ENCODE results near the gene NR2C2AP.
"Not testable (repeated sequence)": the region's sequence is repeated elsewhere in the genome, so short reads cannot be mapped to it uniquely, and the experiment has no call there.

Gene NR2C2AP

GRCh38 chr19:19179548-19180441 is 23.4 kb downstream of the NR2C2AP start:
- DNase-seq: no peak

GRCh38 chr19:19176950-19177349 is 26.3 kb downstream of the NR2C2AP start:
- no peak for DNase-seq

GRCh38 chr19:19173243-19173642 is 30.0 kb downstream of the NR2C2AP start:
- DNase-seq: not testable (repeated sequence)

GRCh38 chr19:19171821-19172532 is 31.2 kb downstream of the NR2C2AP start:
- DNase-seq: no peak

GRCh38 chr19:19170873-19171672 is 32.1 kb downstream of the NR2C2AP start:
- no peak for DNase-seq

- DNase-seq: peak; percentile 66
Measured at GRCh38 chr19:19170053-19170872, 33.0 kb downstream of the NR2C2AP start, which contains the start of gene MEF2B. TSS of gene MEF2B (minus strand) at chr19:19170263. CDS start at chr19:19150735, 19,528 bp downstream.

- DNase-seq: no peak
Measured at GRCh38 chr19:19169236-19170052, 33.8 kb downstream of the NR2C2AP start.

GRCh38 chr19:19167612-19168011 is 35.6 kb downstream of the NR2C2AP start:
- no peak for DNase-seq

- no peak for DNase-seq
Measured at GRCh38 chr19:19165396-19165795, 37.8 kb downstream of the NR2C2AP start.

GRCh38 chr19:19162495-19162894 is 40.7 kb downstream of the NR2C2AP start:
- no peak for DNase-seq

GRCh38 chr19:19160461-19161035 is 42.7 kb downstream of the NR2C2AP start:
- DNase-seq: no peak

GRCh38 chr19:19159534-19159933 is 43.7 kb downstream of the NR2C2AP start:
- DNase-seq: no peak

- DNase-seq: no peak
Measured at GRCh38 chr19:19157808-19158207, 45.4 kb downstream of the NR2C2AP start.

GRCh38 chr19:19155495-19156219 is 47.6 kb downstream of the NR2C2AP start:
- DNase-seq: no peak

GRCh38 chr19:19154768-19155494 is 48.3 kb downstream of the NR2C2AP start:
- no peak for DNase-seq

GRCh38 chr19:19152668-19153384 is 50.4 kb downstream of the NR2C2AP start:
- DNase-seq: no peak

- no peak for DNase-seq
Measured at GRCh38 chr19:19151418-19151817, 51.8 kb downstream of the NR2C2AP start.
